K562 (cell line): ENCODE data around the gene KCNQ2. TPM values are rescaled to one million over a fixed set of nuclear protein-coding genes. Genes with fewer than 3 reads are reported as not detected.

ENCODE experiments used
- ATAC-seq: fragments of 200-7000 bp; cut with Tn5 transposase; 3 replicates; pipeline ENCODE4 v1.9.1; 2020; ENCODE audit warnings: moderate library complexity
- BruUV-seq: library from RNA; stranded (reverse); fragments of 400-500 nt; replicated peaks from 2 replicates; lab custom pipeline; 2021; lab: Mats Ljungman, UMichigan
- CTCF ChIA-PET: fragments of 300-600 bp; formaldehyde crosslinking; extraction: SDS; loops from one replicate; lab custom pipeline; 2021; ENCODE audit warnings: low intra/inter-chr PET ratio; lab: Yijun Ruan, JAX
- POLR2A ChIA-PET: fragments of 300-600, 350-650 bp; sonication (Branson Sonifier 250); formaldehyde crosslinking; extraction: SDS; loops from one replicate; lab custom pipeline; 2021; ENCODE audit warnings: antibody characterized with exemption, inconsistent platforms; lab: Yijun Ruan, JAX
- DNase-seq, 4 experiments: peaks; one replicate each; pipeline versions ENCODE4 v3.0.0 to v3.0.0-alpha.2; 2011 to 2018; ENCODE audit warnings: low spot score in 3 of 4, mixed read lengths in 3 of 4; ENCODE audit errors: extremely low read depth in 1 of 4
- FAIRE-seq: peaks from 2 replicates; lab custom pipeline; 2011; peaks lifted over from hg19 to GRCh38; lab: Jason Lieb, UNC
- H2AFZ ChIP-seq: 2 replicates; pipeline ENCODE4 v1.6.0; 2011; ENCODE audit warnings: low read depth, low read length, control low read depth, inconsistent platforms
- H3K27ac ChIP-seq: fragments of 200-600 bp; 3 replicates; pipeline ENCODE4 v1.8.0; 2011; ENCODE audit warnings: low read depth, mild to moderate bottlenecking, control low read depth, inconsistent platforms, low read length, moderate library complexity, mixed read lengths; ENCODE audit errors: extremely low read depth
- H3K27me3 ChIP-seq, 2 experiments: fragments of 300-600 bp in 1 of 2; 2 replicates in 1 of 2; 3 replicates in 1 of 2; pipeline versions ENCODE4 v1.6.0 to v1.8.0; 2011; ENCODE audit warnings: inconsistent platforms in 2 of 2, low read length in 2 of 2, mild to moderate bottlenecking in 1 of 2, mixed read lengths in 1 of 2, moderate library complexity in 1 of 2; ENCODE audit not compliant: control insufficient read depth in 2 of 2, insufficient read depth in 2 of 2
- H3K36me3 ChIP-seq: fragments of 300-600 bp; 3 replicates; pipeline ENCODE4 v1.8.0; 2011; ENCODE audit warnings: mild to moderate bottlenecking, low read length, inconsistent platforms; ENCODE audit not compliant: control insufficient read depth, insufficient read depth
- H3K4me1 ChIP-seq, 2 experiments: fragments of 200-600 bp in 1 of 2; replicated peaks in 1 of 2; 2 replicates in 1 of 2; 3 replicates in 1 of 2; pipeline versions ENCODE4 v1.5.1 to v1.8.0; 2011; ENCODE audit warnings: inconsistent platforms in 2 of 2, low read length in 2 of 2, mild to moderate bottlenecking in 1 of 2, mixed read lengths in 1 of 2, moderate library complexity in 1 of 2; ENCODE audit not compliant: control insufficient read depth in 2 of 2, insufficient read depth in 2 of 2
- H3K4me2 ChIP-seq: 2 replicates; pipeline ENCODE4 v1.6.1; 2011; ENCODE audit warnings: low read length, control low read depth, inconsistent platforms, mixed read lengths; ENCODE audit not compliant: insufficient read depth
- H3K4me3 ChIP-seq: fragments of 200-600 bp; sonication (generic), shearing (Covaris generic); 2 replicates; pipeline ENCODE4 v1.5.1; 2016; ENCODE audit warnings: control low read depth, inconsistent platforms
- H3K79me2 ChIP-seq: fragments of 200-600 bp; 3 replicates; pipeline ENCODE4 v1.8.0; 2011; ENCODE audit warnings: low read length, inconsistent platforms; ENCODE audit not compliant: control insufficient read depth, insufficient read depth
- H3K9ac ChIP-seq, 2 experiments: 2 replicates each; pipeline versions ENCODE4 v1.6.0 to v1.6.1; 2011; ENCODE audit warnings: low read depth in 2 of 2, low read length in 2 of 2, control low read depth in 1 of 2, inconsistent platforms in 1 of 2, mild to moderate bottlenecking in 1 of 2, mixed read lengths in 1 of 2; ENCODE audit not compliant: insufficient read depth in 1 of 2
- H3K9me1 ChIP-seq: one replicate; pipeline ENCODE4 v1.6.0; 2011; ENCODE audit warnings: inconsistent platforms, mild to moderate bottlenecking, low read length, moderate library complexity; ENCODE audit not compliant: control insufficient read depth, insufficient read depth
- H3K9me3 ChIP-seq: replicated peaks from 2 replicates; pipeline ENCODE4 v1.5.1; 2011; ENCODE audit warnings: low read depth, low read length, inconsistent platforms; ENCODE audit not compliant: control insufficient read depth, insufficient read depth
- H4K20me1 ChIP-seq: replicated peaks from 2 replicates; pipeline ENCODE4 v1.6.1; 2011; ENCODE audit warnings: low read length, inconsistent platforms, mixed read lengths; ENCODE audit not compliant: control insufficient read depth, insufficient read depth
- ATF6 ChIP-seq: sonication (generic); formaldehyde crosslinking; IDR thresholded peaks from 2 replicates; pipeline ENCODE4 v1.4.0; 2020; ENCODE audit warnings: mild to moderate bottlenecking, missing genetic modification reagents
- HMGXB4 ChIP-seq: sonication (generic); formaldehyde crosslinking; IDR thresholded peaks from 2 replicates; pipeline ENCODE4 v1.8.1; 2023; ENCODE audit warnings: mild to moderate bottlenecking, missing genetic modification reagents
- MCM3 ChIP-seq: fragments of 450-650 bp; IDR thresholded peaks from 2 replicates; pipeline ENCODE4 v1.6.1; 2016
- MLLT1 ChIP-seq, 2 experiments: fragments of 450-650 bp; IDR thresholded peaks; 2 replicates each; pipeline ENCODE4 v1.6.1; 2016
- MTF1 ChIP-seq: fragments of 250-450 bp; sonication (Bioruptor Pico); IDR thresholded peaks from 2 replicates; pipeline ENCODE4 v1.9.0; 2021; ENCODE audit warnings: moderate library complexity, mild to moderate bottlenecking, inconsistent platforms, borderline replicate concordance
- RREB1 ChIP-seq: fragments of 250-450 bp; sonication (Bioruptor Pico); IDR thresholded peaks from 2 replicates; pipeline ENCODE4 v1.4.0; 2020
- SIX5 ChIP-seq, 2 experiments: IDR thresholded peaks; 2 replicates each; pipeline ENCODE4 v1.6.1; 2011; ENCODE audit warnings: low read length in 2 of 2, borderline replicate concordance in 1 of 2, low read depth in 1 of 2, mild to moderate bottlenecking in 1 of 2, moderate library complexity in 1 of 2; ENCODE audit not compliant: insufficient read depth in 1 of 2
- ZEB2 ChIP-seq: fragments of 450-650 bp; IDR thresholded peaks from 2 replicates; pipeline ENCODE4 v1.6.1; 2016
- ZFX ChIP-seq: sonication (generic); formaldehyde crosslinking; IDR thresholded peaks from 2 replicates; pipeline ENCODE4 v1.8.0; 2022; ENCODE audit warnings: mild to moderate bottlenecking, missing genetic modification reagents, moderate library complexity
- ZNF644 ChIP-seq: fragments of 200-800 bp; sonication (Bioruptor generic); IDR thresholded peaks from 2 replicates; pipeline ENCODE4 v1.6.1; 2016; ENCODE audit warnings: low read depth, missing genetic modification characterization, missing compliant biosample characterization
- WGBS: fragments of 100-300 bp; shearing (Covaris generic); methylation state at CpG from one replicate; pipeline ENCODE4 v1.1.6; 2016; ENCODE audit warnings: low coverage, mixed read lengths; ENCODE audit not compliant: insufficient coverage; ENCODE audit errors: missing lambda C conversion rate; 5-methylcytosine and 5-hydroxymethylcytosine counted together
- in situ Hi-C: fragments of 300-500 bp; cut with MboI; formaldehyde crosslinking; loops from 4 replicates; pipeline ENCODE4 v1.15.0; 2018; ENCODE audit warnings: inconsistent platforms, mixed read lengths
- intact Hi-C: fragments of 100-400 bp; cut with micrococcal nuclease; formaldehyde crosslinking; loops from 2 replicates; pipeline ENCODE4 v1.14.2; 2022
- polyA plus RNA-seq, 8 experiments: library from polyadenylated mRNA; depleted of rRNA in 4 of 8; stranded (reverse) in 5 of 8; unstranded in 3 of 8; fragments of >200 nt; fragmentation: Nextera tagmentation in 2 of 8; fragmentation: Illumina TruSeq in 1 of 8; extraction: Ambion mirVana in 2 of 8; extraction: Trizol in 1 of 8; gene quantifications; 2 replicates each; pipeline versions ENCODE4 v1.2.1 to v1.2.3, GENCODE V29; 2011 to 2014; ENCODE audit warnings: inconsistent platforms in 1 of 8, missing spikeins in 1 of 8
- total RNA-seq, 7 experiments: library from RNA; depleted of rRNA in 6 of 7; stranded (reverse); fragments of >200 nt in 6 of 7; fragmentation: Illumina TruSeq in 2 of 7; extraction: Trizol in 2 of 7; gene quantifications; 2 replicates each; pipeline versions ENCODE4 v1.2.1 to v1.2.3, GENCODE V29; 2011 to 2021; ENCODE audit warnings: low replicate concordance in 1 of 7

KCNQ2 gene
- total and polyA plus RNA-seq, 9 of the 15 experiments (the other 6 are each of a cell fraction or from before 2014, with no cell fraction given) = 0.13 to 0.16 TPM; not detected in 7

GRCh38 chr20:63360850-63361518 is 111.5 kb downstream of the KCNQ2 start, which contains the start of gene CHRNA4:
CHRNA4 (minus strand) TSS chr20:63361349; CDS start chr20:63361165, 184 bp downstream.
- Histone ChIP-seq H3K4me3 (no peak within 1 kb of the TSS), H3K9me3 (no peaks in the 10 kb centered on the region), H4K20me1 (no peaks in the 10 kb centered on the region; the same call in 1 of the 2 replicates), H2AFZ (no peak within 1 kb of the TSS), H3K4me1 (peaks cover 0 to 24% of the 10 kb centered on the region in 2 experiments; a peak in 2 of 5 replicates), H3K27me3 (peaks cover 2 to 30% of the 10 kb centered on the region in 2 experiments; a peak in 4 of 5 replicates), H3K4me2 (no peak within 1 kb of the TSS), H3K79me2 (no peaks in the 10 kb centered on the region), H3K27ac (no peak within 1 kb of the TSS), H3K9me1 (no peaks in the 10 kb centered on the region), H3K9ac (no peak within 1 kb of the TSS), H3K36me3 (no peaks in the 10 kb centered on the region)
- no peak for FAIRE-seq
- POLR2A ChIA-PET = no interaction called here
- in situ Hi-C loops = no loop called here
- no peak for ATAC-seq
- CTCF ChIA-PET = no interaction called here
- 67% methylated on average over 20 of the region's 79 CpGs for WGBS
- no peak for DNase-seq
- BruUV-seq = no TSS peak
- intact Hi-C loops = no loop called here
- TF ChIP-seq ZNF644 (tag) = no peak
- TF ChIP-seq MLLT1 (IDR thresholded peaks at IDR 0.05) = no peak
- no peak for TF ChIP-seq MTF1
- TF ChIP-seq RREB1 (CRISPR knock-in tag) = no peak
- no peak for TF ChIP-seq ZEB2
- no peak for TF ChIP-seq ZFX
- no peak for TF ChIP-seq HMGXB4
- TF ChIP-seq SIX5 (IDR thresholded peaks at IDR 0.05; ENCODE audit: borderline replicate concordance in 1 of 2, insufficient read depth in 1 of 2, low read depth in 1 of 2, low read length in 2 of 2) = no peak
- TF ChIP-seq ATF6 (CRISPR knock-in tag) = no peak
- no peak for TF ChIP-seq MCM3
